Fibroblast of mammary gland (primary cell): Measurements from ENCODE around the gene UNC5B.

Experiments used
- DNase-seq: peaks from one replicate; pipeline ENCODE4 v3.0.0-alpha.2; 2010; ENCODE audit warnings: low read depth
- H3K4me3 ChIP-seq: 2 replicates; pipeline ENCODE4 v1.5.1; 2011; ENCODE audit warnings: low read depth, mild to moderate bottlenecking, low read length, moderate library complexity; ENCODE audit not compliant: control insufficient read depth
- CTCF ChIP-seq: conservative IDR thresholded peaks from 2 replicates; pipeline ENCODE4 v1.5.1; 2011; ENCODE audit warnings: low read depth, low read length, inconsistent platforms; ENCODE audit not compliant: control insufficient read depth, insufficient read depth

Gene UNC5B

GRCh38 chr10:71262817-71263216 is 50.4 kb downstream of the UNC5B start:
- H3K4me3 ChIP-seq = no peak overlapping the region
- no peak for DNase-seq
- TF ChIP-seq CTCF = no peak

GRCh38 chr10:71263376-71263775 is 51.0 kb downstream of the UNC5B start:
- DNase-seq = no peak
- no peak for TF ChIP-seq CTCF
- H3K4me3 ChIP-seq = no peak overlapping the region

- no peak overlapping the region for H3K4me3 ChIP-seq
- no peak for DNase-seq
- TF ChIP-seq CTCF = no peak
These were observed 52.2 kb downstream of the UNC5B start for GRCh38 chr10:71264345-71265200.

GRCh38 chr10:71265201-71265575 is 52.8 kb downstream of the UNC5B start:
- H3K4me3 ChIP-seq = no peak overlapping the region
- no peak for TF ChIP-seq CTCF
- no peak for DNase-seq

GRCh38 chr10:71265618-71266146 is 53.3 kb downstream of the UNC5B start:
- no peak for DNase-seq
- H3K4me3 ChIP-seq = no peak overlapping the region
- TF ChIP-seq CTCF = no peak

GRCh38 chr10:71266147-71266917 is 54.0 kb downstream of the UNC5B start:
- no peak overlapping the region for H3K4me3 ChIP-seq
- TF ChIP-seq CTCF = no peak
- DNase-seq = peak; percentile 73
